ENCODE data around the gene ZNF516. TPM values are rescaled to one million over a fixed set of nuclear protein-coding genes. Genes with fewer than 3 reads are reported as not detected.

The ZNF516 gene
- total and polyA plus RNA-seq, 10 of the 15 experiments (the other 5 are each of a cell fraction or from before 2014, with no cell fraction given), result 2.0 to 32.0 (median 8.3) TPM

DNA sequence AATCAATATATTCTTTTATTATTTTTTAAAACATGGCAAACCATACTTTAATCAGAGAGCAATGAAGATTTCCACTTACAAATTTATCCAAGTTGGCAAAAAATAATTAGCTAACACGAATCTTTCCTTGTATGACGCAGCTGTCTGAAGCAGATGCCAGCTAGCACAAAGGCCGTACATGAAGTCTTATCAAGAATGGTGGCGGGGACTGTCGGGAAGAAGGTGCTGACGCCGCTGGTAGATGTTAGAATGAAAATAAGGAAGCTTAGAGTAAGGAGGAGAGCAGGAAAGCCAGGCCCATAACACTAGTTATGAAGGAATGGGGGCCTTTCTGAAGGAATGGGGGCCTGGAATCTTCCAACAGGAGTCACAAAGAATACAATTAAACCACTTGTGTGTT is 96.7 kb downstream of the ZNF516 start:
- 82% methylated on average over 7 of the region's 7 CpGs for WGBS (ENCODE audit: insufficient coverage, insufficient replicate concordance, low lambda C conversion rate, missing lambda C conversion rate)
- H3K9ac ChIP-seq (ENCODE audit: control insufficient read depth, insufficient read depth, low read length), result no peak overlapping the region
- H3K9me3 ChIP-seq (replicated peaks; ENCODE audit: control insufficient read depth, insufficient read depth, low read length), result no peaks in the 10 kb centered on the region
- DNase-seq (ENCODE audit: low read depth, low spot score), result no peak
- TF ChIP-seq, protein P1, sequence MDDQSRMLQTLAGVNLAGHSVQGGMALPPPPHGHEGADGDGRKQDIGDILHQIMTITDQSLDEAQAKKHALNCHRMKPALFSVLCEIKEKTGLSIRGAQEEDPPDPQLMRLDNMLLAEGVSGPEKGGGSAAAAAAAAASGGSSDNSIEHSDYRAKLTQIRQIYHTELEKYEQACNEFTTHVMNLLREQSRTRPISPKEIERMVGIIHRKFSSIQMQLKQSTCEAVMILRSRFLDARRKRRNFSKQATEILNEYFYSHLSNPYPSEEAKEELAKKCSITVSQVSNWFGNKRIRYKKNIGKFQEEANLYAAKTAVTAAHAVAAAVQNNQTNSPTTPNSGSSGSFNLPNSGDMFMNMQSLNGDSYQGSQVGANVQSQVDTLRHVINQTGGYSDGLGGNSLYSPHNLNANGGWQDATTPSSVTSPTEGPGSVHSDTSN (IDR thresholded peaks at IDR 0.05; ENCODE audit: insufficient replicate concordance, low read depth, low read length), result no peak
- TF ChIP-seq DPF2 (IDR thresholded peaks at IDR 0.05), result no peak
- TF ChIP-seq BACH1 (IDR thresholded peaks at IDR 0.05; ENCODE audit: borderline replicate concordance), result no peak
- TF ChIP-seq SREBF2 (IDR thresholded peaks at IDR 0.05; ENCODE audit: low read length), result no peak
- TF ChIP-seq, protein P2, sequence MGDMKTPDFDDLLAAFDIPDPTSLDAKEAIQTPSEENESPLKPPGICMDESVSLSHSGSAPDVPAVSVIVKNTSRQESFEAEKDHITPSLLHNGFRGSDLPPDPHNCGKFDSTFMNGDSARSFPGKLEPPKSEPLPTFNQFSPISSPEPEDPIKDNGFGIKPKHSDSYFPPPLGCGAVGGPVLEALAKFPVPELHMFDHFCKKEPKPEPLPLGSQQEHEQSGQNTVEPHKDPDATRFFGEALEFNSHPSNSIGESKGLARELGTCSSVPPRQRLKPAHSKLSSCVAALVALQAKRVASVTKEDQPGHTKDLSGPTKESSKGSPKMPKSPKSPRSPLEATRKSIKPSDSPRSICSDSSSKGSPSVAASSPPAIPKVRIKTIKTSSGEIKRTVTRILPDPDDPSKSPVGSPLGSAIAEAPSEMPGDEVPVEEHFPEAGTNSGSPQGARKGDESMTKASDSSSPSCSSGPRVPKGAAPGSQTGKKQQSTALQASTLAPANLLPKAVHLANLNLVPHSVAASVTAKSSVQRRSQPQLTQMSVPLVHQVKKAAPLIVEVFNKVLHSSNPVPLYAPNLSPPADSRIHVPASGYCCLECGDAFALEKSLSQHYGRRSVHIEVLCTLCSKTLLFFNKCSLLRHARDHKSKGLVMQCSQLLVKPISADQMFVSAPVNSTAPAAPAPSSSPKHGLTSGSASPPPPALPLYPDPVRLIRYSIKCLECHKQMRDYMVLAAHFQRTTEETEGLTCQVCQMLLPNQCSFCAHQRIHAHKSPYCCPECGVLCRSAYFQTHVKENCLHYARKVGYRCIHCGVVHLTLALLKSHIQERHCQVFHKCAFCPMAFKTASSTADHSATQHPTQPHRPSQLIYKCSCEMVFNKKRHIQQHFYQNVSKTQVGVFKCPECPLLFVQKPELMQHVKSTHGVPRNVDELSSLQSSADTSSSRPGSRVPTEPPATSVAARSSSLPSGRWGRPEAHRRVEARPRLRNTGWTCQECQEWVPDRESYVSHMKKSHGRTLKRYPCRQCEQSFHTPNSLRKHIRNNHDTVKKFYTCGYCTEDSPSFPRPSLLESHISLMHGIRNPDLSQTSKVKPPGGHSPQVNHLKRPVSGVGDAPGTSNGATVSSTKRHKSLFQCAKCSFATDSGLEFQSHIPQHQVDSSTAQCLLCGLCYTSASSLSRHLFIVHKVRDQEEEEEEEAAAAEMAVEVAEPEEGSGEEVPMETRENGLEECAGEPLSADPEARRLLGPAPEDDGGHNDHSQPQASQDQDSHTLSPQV (IDR thresholded peaks at IDR 0.05), result no peak
- ChIA-PET RAD21 (ENCODE audit: unreplicated experiment) (interaction anchor here (0.6 to 2.6 kb wide), 9 partner anchors 12 to 311 kb away, joined by 3 to 16 read pairs (median 4); no protein-coding TSS in a partner anchor), SMC1A (ENCODE audit: uncharacterized antibody, unreplicated experiment) (interaction anchor here (0.9 to 4.3 kb wide), 13 partner anchors 12 to 311 kb away, joined by 3 to 24 read pairs (median 4); no protein-coding TSS in a partner anchor), CTCF (interaction anchor here (0.6 to 6.3 kb wide), 30 partner anchors 11 to 1112 kb away, joined by 3 to 72 read pairs (median 4); no protein-coding TSS in a partner anchor), POLR2A (no interaction called here)
- no peak overlapping the region for H3K4me2 ChIP-seq (ENCODE audit: control insufficient read depth, insufficient read depth)
- no peak overlapping the region for H2AFZ ChIP-seq (ENCODE audit: control insufficient read depth, low read depth, low read length)
- in situ Hi-C loops (cut with MboI), result loop anchor here (5.0 kb wide), 1 partner anchor 309 kb away; no protein-coding TSS in a partner anchor
- H3K27me3 ChIP-seq (replicated peaks in 1 of 2; ENCODE audit: control insufficient read depth in 2 of 2, insufficient read depth in 2 of 2, low read length in 1 of 2), result no peaks in the 10 kb centered on the region
- no peak for FAIRE-seq
- no TSS peak for BruUV-seq (replicated peaks)
- H3K79me2 ChIP-seq (ENCODE audit: control insufficient read depth, insufficient read depth, low read length), result peaks cover 5% of the 10 kb centered on the region
- H3K4me1 ChIP-seq (ENCODE audit: control insufficient read depth, insufficient read depth, low read length), result no peaks in the 10 kb centered on the region
- no peak overlapping the region for H3K4me3 ChIP-seq
- H3K27ac ChIP-seq (ENCODE audit: control insufficient read depth, insufficient read depth), result no peak overlapping the region
- intact Hi-C loops (cut with micrococcal nuclease; ENCODE audit: unreplicated experiment), result loop anchor here (2.0 kb wide), 1 partner anchor 29 kb away; no protein-coding TSS in a partner anchor
- peaks cover 0 to 2% of the 10 kb centered on the region in 2 experiments; a peak in 2 of 4 replicates for H3K36me3 ChIP-seq (ENCODE audit: control insufficient read depth in 2 of 2, insufficient read depth in 2 of 2, low read length in 1 of 2)
- no peak for ATAC-seq
- H4K20me1 ChIP-seq (ENCODE audit: control insufficient read depth, insufficient read depth), result no peaks in the 10 kb centered on the region

Measured in GM12878 (cell line).